Measurements from ENCODE around the gene HOXB7.

The HOXB7 gene

DNA sequence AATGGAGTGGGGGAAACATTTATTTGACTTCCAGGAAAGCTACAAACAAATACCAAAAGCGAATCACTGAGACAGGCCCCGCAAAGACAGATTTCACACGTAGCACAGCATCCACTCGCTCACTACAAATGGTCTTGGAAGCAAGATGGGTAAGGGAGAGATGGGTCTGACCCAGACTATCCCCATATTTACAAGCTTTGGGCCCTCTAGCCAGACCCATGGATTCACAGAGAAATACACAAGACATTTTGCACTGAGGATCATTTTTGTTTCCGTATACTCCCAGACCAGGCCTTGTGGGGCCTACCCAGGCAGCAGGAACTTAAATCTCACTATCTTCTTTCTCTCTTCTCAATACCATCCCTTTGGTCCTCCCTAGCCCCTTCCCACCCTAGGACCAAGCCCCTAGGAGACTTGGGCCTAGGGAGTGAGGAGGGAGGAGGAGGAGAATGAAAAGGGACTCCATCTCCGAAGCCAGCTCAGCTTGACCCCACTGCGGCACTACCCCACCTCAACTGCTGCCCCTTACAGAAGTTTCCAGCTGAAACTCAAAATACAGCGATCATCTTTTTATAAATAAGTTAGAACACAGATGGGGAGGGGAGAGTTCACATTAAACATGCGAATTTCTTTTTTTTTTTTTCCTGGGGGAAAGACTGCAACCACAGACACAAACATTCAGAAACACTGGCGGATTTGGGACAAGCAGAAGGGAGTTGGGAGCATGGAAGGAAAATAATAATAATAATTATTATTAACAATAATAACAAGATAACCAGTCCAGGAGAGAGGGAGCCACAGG is 19.4 kb downstream of the HOXB7 start:
- peak overlapping the region; percentile 60 for H3K4me3 ChIP-seq (ENCODE audit: low read depth, low read length)
- no peak for DNase-seq (ENCODE audit: low read depth)
- TF ChIP-seq, protein P1, sequence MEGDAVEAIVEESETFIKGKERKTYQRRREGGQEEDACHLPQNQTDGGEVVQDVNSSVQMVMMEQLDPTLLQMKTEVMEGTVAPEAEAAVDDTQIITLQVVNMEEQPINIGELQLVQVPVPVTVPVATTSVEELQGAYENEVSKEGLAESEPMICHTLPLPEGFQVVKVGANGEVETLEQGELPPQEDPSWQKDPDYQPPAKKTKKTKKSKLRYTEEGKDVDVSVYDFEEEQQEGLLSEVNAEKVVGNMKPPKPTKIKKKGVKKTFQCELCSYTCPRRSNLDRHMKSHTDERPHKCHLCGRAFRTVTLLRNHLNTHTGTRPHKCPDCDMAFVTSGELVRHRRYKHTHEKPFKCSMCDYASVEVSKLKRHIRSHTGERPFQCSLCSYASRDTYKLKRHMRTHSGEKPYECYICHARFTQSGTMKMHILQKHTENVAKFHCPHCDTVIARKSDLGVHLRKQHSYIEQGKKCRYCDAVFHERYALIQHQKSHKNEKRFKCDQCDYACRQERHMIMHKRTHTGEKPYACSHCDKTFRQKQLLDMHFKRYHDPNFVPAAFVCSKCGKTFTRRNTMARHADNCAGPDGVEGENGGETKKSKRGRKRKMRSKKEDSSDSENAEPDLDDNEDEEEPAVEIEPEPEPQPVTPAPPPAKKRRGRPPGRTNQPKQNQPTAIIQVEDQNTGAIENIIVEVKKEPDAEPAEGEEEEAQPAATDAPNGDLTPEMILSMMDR (IDR thresholded peaks at IDR 0.05; ENCODE audit: low read depth, low read length, missing control alignments): no peak
- in situ Hi-C loops (cut with HindIII; ENCODE audit: low sequenced_read_pairs): loop anchor here (5.0 kb wide), 1 partner anchor 244 kb away; no protein-coding TSS in a partner anchor

DNA sequence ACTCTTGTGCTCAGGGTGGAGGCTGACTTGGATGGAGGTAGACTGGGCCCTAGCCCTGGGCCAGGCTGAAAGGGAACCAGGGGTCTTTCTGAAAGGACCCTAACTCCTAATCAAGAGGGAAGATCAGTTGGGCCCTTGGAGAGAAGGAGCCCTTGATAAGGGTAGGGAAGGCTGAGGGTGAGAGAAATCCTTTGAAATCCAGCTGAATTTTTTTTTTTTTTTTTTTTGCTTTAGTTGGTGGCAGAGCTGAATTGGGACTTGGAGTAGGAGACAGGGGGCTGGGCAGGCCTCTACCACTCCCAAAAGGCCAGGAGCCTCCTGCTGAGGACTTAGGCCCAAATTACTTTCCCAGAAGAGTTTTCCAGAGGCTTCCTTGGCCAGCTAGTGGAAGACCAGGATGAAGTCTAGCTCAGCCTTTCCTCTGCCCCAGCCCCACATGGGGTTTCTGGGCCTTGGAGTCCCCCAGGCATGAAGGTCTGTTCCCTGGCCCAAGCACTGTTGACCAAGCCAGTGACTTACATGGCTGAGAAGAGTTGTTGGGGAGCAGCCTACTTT is 20.1 kb downstream of the HOXB7 start:
- no peak for DNase-seq (ENCODE audit: low read depth)
- in situ Hi-C loops (cut with HindIII; ENCODE audit: low sequenced_read_pairs): loop anchor here (5.0 kb wide), 1 partner anchor 243 kb away; no protein-coding TSS in a partner anchor
- TF ChIP-seq, protein P1 (IDR thresholded peaks at IDR 0.05; ENCODE audit: low read depth, low read length, missing control alignments): no peak
- no peak overlapping the region for H3K4me3 ChIP-seq (ENCODE audit: low read depth, low read length)

DNA sequence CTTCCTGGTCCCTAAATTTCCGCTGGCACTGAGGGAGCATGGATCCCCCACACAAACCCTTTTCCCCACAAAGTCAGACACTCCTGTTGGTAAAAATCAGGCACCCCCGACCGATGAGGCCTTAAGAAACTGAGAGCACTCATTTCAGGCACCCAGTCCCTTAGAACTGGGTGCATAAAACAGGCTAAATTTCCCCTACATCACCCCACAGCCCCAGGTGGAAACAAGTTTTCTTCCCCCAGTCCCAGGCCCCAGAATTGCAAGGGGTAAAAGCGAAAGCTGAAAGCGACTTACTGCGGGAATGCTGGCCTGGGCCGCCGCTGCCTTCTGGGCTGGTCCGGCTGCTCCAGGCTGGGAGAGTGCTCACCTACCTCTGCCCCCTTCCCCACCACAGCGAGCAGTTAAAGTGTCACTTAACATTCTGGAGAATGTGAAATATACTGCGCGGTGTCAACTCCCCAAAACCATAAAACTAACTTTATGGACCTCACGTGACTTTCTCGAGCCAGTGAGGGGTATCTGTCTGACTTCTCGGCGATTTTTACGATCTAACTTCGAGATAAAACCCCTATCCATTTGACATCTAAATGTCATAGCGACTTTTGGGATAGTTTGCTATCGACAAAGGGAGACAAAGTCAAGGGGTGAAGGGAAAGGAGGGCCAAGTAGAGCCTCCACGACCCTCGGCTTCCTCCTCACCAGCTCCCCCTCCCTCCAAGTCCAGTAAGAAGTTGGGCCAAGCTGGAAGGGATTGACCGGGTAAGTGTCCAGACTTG is 20.8 kb downstream of the HOXB7 start, which contains the start of gene HOXB3:
TSS of gene HOXB3 (minus strand) at position 411 of the 776 bp plus-strand sequence. CDS start 37,767 bp downstream, outside the sequence.
- DNase-seq (ENCODE audit: low read depth): no peak
- in situ Hi-C loops (cut with HindIII; ENCODE audit: low sequenced_read_pairs): loop anchor here (5.0 kb wide), 1 partner anchor 243 kb away; no protein-coding TSS in a partner anchor
- peak within 1 kb of the TSS; percentile 7 for H3K4me3 ChIP-seq (ENCODE audit: low read depth, low read length)
- TF ChIP-seq, protein P1 (IDR thresholded peaks at IDR 0.05; ENCODE audit: low read depth, low read length, missing control alignments): no peak

DNA sequence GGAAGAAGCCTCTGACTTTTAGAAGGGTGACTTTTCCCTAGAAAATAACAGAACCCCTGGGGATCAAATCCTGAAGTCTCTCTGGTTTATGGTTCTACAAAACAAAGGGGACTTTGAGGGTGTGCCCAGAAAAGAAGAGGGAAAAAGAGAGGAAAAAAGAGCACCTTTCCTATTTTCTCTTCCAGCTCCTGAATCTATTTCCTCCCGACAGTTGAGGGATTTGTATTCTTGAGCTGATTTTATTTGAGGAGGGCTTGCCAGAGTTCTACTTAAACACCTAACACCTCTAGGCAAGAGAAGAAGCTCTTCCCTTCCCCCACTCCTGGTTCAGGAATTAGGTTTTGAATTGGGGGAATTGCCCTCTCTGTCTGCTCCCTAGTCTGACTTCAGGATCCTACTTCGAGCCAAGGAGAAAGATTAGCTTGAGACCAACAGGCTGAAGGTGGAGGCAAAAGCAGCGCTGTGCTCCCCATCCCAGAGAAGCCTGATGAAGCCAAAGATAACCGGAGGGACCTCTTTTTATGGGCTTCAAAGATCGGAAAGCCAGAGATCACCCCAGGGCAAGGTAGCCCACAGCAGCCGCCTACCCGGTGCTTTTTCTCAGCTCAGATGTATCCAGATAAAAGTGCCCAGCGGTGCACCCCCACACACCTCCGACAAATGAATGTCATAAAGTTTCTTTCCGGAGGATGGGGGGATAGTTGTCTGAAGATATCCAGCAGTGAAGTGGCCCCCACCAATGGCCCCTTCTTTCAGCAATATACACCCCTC is 21.6 kb downstream of the HOXB7 start:
- TF ChIP-seq, protein P1 (IDR thresholded peaks at IDR 0.05; ENCODE audit: low read depth, low read length, missing control alignments): no peak
- DNase-seq (ENCODE audit: low read depth): no peak
- peak overlapping the region; percentile 7 for H3K4me3 ChIP-seq (ENCODE audit: low read depth, low read length)
- in situ Hi-C loops (cut with HindIII; ENCODE audit: low sequenced_read_pairs): no loop called here

DNA sequence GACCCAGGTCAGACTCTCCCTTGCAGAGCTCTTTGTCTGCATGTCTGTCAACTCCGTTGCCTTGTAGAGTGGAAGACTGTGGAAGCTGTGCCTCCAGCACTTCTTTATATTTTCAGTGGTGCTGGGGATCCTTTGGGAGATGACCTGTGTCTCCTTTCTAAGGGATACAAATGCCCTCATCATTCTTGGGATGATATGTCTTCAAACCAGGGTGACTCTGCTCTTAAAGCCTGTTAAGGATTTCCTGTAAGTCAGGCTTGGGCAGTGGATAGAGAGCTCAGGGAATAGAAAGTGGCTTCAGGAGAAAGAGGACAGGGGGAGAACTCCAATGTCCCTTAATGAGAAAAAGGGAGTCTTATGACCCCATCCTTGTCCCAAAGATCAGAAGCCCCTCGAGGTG is 22.3 kb downstream of the HOXB7 start:
- DNase-seq (ENCODE audit: low read depth): no peak
- in situ Hi-C loops (cut with HindIII; ENCODE audit: low sequenced_read_pairs): no loop called here
- TF ChIP-seq, protein P1 (IDR thresholded peaks at IDR 0.05; ENCODE audit: low read depth, low read length, missing control alignments): no peak
- no peak overlapping the region for H3K4me3 ChIP-seq (ENCODE audit: low read depth, low read length)

DNA sequence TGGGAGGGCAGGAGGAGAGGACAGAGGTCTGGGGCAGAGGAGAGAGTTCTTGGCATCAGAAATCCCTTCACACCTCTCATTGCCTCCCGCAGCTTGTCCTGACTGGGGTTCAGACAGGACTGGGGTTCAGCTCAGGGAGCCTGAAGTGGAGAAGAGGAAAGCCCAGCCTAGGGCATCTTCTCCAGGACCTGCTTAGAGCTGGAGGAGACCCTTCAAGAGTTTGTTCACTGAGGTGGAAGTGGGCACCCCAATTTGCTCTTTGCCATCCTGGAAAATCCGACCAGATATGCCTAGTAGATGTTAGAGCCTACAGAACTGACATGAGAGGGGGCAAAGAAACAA is 22.8 kb downstream of the HOXB7 start:
- no peak overlapping the region for H3K4me3 ChIP-seq (ENCODE audit: low read depth, low read length)
- DNase-seq (ENCODE audit: low read depth): no peak
- TF ChIP-seq, protein P1 (IDR thresholded peaks at IDR 0.05; ENCODE audit: low read depth, low read length, missing control alignments): no peak
- in situ Hi-C loops (cut with HindIII; ENCODE audit: low sequenced_read_pairs): no loop called here
